Measurements from ENCODE around the gene SH3TC1.

DNA sequence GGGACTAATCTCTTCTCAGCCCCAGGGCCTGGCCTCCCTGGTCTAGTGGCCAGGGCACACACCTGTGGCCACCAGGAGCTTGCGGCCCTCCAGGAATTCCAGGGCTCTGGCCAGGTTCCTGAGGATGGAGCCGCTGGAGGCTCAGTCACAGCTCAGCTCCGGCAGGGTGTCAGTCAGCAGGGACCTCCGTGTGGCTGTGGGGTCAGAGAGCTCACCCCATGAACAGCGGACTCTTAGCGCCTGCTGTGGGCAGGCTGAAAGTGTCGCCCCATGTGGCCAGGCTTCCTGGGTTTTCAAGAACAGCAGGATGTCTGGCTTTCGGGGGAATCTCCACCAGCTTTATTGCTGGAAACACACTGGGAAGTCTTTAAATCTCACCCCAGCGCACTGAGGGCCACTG is 19.3 kb upstream of the SH3TC1 start:
- TF ChIP-seq, protein P1, sequence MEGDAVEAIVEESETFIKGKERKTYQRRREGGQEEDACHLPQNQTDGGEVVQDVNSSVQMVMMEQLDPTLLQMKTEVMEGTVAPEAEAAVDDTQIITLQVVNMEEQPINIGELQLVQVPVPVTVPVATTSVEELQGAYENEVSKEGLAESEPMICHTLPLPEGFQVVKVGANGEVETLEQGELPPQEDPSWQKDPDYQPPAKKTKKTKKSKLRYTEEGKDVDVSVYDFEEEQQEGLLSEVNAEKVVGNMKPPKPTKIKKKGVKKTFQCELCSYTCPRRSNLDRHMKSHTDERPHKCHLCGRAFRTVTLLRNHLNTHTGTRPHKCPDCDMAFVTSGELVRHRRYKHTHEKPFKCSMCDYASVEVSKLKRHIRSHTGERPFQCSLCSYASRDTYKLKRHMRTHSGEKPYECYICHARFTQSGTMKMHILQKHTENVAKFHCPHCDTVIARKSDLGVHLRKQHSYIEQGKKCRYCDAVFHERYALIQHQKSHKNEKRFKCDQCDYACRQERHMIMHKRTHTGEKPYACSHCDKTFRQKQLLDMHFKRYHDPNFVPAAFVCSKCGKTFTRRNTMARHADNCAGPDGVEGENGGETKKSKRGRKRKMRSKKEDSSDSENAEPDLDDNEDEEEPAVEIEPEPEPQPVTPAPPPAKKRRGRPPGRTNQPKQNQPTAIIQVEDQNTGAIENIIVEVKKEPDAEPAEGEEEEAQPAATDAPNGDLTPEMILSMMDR (IDR thresholded peaks at IDR 0.05), result no peak
- TF ChIP-seq POLR2AphosphoS5 (IDR thresholded peaks at IDR 0.05), result no peak

All from transverse colon (tissue), 4 donors.